SU-DHL-6 (cell line): Measurements from ENCODE around the gene HRH2.

ENCODE experiments used
- EZH2phosphoT487 ChIP-seq: fragments of 200-600 bp; sonication (generic), shearing (Covaris generic); conservative IDR thresholded peaks from 2 replicates; pipeline ENCODE4 v1.6.1; 2018; ENCODE audit warnings: mild to moderate bottlenecking, antibody characterized with exemption, low read length, moderate library complexity, mixed read lengths
- TF ChIP-seq, protein P1 (sequence below): fragments of 200-600 bp; sonication (generic); IDR thresholded peaks from one replicate; pipeline ENCODE4 v1.5.1; 2017; ENCODE audit warnings: antibody characterized with exemption, mild to moderate bottlenecking, low read length, moderate library complexity; ENCODE audit not compliant: insufficient read depth, poor library complexity, severe bottlenecking

DNA sequence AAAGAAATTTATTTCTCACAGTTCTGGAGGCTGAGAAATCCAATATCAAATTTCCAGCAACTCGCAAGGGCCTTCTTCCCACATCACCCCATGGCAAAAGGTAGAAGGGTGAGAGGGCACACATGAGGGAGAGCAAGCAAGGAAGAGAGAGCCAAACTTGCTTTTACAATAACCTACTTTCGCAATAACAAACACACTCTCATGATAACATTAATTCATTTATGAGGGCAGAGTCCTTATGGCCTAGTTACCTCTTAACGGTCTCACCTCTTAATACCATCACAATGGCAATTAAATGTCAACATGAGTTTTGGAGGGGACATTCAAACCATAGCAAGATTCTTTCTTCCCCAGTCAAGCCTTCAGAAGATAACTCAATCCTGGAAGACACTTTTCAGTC, 11.6 kb upstream of the HRH2 start:
- TF ChIP-seq EZH2phosphoT487, result no peak
- TF ChIP-seq, protein P1, sequence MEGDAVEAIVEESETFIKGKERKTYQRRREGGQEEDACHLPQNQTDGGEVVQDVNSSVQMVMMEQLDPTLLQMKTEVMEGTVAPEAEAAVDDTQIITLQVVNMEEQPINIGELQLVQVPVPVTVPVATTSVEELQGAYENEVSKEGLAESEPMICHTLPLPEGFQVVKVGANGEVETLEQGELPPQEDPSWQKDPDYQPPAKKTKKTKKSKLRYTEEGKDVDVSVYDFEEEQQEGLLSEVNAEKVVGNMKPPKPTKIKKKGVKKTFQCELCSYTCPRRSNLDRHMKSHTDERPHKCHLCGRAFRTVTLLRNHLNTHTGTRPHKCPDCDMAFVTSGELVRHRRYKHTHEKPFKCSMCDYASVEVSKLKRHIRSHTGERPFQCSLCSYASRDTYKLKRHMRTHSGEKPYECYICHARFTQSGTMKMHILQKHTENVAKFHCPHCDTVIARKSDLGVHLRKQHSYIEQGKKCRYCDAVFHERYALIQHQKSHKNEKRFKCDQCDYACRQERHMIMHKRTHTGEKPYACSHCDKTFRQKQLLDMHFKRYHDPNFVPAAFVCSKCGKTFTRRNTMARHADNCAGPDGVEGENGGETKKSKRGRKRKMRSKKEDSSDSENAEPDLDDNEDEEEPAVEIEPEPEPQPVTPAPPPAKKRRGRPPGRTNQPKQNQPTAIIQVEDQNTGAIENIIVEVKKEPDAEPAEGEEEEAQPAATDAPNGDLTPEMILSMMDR, result no peak
